PC-3 (cell line): ENCODE results near the gene TBXT.

Source experiments
- CTCF ChIP-seq: fragments of 300-600 bp; sonication (generic); conservative IDR thresholded peaks from 2 replicates; pipeline ENCODE4 v1.5.1; 2017; ENCODE audit warnings: antibody characterized with exemption, low read depth, mild to moderate bottlenecking, low read length
- EZH2 ChIP-seq: fragments of 300-600 bp; sonication (generic); IDR thresholded peaks from one replicate; pipeline ENCODE4 v1.6.1; 2017; ENCODE audit warnings: antibody characterized with exemption, mild to moderate bottlenecking, low read length; ENCODE audit not compliant: unreplicated experiment
- EZH2phosphoT487 ChIP-seq: fragments of 300-600 bp; sonication (generic); IDR thresholded peaks from 2 replicates; pipeline ENCODE4 v1.6.1; 2018; ENCODE audit warnings: mild to moderate bottlenecking, antibody characterized with exemption, low read length, borderline replicate concordance

GRCh38 chr6:166166314-166167257 lies 1.1 kb downstream of the TBXT start:
- TF ChIP-seq CTCF, result no peak
- no peak for TF ChIP-seq EZH2phosphoT487
- TF ChIP-seq EZH2, result no peak
